Embryonic facial prominence (tissue), 1 donor: ENCODE results near the gene KIAA0753.

ENCODE experiments used
- DNase-seq: peaks from one replicate; pipeline ENCODE4 v3.0.0-alpha.2; 2016; ENCODE audit errors: extremely low spot score

KIAA0753 gene

DNA sequence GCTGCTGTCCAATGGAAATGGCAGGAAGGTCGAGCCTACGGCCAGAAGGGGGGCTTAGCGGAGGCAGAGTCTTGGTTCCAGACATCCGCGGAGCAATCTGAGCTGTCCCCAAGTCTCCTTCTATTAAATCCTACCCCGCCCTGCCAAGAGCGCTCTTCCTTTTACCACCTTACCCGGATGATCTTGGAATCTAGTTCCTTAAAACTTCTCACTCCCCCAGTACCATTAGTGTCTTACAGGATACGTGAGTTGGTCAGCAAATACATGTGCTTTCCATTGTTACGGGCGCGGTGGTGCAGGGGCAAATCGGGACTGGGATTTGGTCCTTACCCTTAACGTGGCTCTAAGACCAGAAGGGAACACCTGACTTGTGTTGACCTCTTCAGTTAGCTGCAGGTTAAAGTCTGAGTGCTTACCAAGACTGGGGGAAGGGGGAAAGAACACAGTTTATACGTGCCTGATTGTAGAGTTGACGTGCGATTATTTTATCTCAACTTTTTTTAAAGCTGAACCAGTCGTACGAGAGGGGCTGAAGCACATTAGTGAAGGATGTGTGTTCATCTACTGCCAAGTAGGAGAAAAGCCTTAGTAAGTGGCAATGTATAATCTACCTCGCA lies 844 bp upstream of the KIAA0753 start:
- no peak for DNase-seq

DNA sequence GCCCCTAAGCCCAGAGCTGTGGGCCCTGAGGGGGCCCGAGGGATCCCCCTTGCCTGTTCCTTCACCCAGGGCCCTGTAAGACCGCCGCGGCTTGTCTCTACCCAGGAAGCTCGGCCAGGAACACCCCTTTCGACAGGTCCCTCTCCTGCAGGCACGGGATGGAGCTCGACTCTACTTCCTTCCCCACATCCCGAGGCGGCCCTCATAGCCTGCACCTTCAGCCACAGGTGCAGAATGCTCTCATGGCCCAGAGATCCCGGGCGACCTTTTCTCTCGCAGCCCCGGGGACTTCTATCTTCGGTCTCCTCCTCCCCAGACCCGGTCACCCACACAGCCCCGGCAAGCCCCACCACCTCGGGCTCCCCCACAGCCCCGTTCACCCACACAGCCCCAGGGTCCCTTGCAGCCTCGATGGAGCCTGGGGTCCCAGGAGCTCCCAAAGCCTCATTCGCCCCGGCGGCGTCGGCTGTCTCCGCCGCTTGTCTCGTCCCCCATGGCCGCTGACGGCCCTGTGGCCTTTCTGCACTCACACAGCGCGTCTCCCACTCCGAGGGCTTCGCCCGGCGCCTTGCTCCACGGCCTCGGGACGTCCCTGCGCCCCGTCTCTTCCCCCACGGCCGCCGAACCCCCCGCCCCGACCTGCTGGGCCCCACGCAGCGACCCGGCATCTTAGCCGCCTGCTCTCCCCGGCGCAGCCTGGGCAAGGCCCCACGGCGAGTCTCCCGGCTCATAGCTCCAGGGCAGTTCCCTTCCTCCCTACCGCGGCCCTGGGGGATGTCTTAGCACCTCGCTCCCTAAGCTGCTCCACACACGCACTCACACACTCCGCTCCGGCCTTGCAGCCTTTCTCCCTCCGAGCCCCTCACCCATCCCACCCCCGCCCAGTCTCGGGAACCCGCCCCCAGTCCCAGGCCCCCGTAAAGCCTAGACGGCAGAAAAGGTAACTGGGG lies 650 bp downstream of the KIAA0753 start:
- no peak for DNase-seq

DNA sequence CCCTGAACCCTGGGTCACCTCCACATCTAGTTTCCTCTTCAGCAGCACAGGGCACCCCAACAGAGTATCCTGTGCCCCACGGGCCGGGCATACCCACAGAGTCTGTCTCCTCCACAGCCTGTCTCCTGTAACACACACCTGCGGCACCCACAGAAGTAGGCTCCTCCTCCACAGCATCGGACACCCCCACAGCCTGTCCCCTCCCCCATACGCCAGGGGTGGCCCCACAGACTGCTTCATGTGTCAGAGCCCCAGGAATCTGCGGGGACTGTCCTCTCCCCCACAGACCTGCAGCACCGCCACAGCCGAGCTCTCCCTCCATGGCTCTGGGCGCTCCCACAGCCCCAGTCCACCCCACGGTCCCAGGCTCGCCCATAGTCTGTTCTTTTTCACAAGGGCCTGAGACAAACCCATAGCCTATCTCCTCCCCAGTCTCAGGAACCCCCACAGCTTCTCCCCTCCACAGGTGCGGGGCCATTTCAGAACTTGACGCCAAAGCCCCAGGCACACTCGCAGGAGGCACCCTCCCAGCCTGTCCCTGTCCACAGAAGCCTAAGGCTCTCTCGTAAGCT lies 1.4 kb downstream of the KIAA0753 start:
- DNase-seq: no peak

DNA sequence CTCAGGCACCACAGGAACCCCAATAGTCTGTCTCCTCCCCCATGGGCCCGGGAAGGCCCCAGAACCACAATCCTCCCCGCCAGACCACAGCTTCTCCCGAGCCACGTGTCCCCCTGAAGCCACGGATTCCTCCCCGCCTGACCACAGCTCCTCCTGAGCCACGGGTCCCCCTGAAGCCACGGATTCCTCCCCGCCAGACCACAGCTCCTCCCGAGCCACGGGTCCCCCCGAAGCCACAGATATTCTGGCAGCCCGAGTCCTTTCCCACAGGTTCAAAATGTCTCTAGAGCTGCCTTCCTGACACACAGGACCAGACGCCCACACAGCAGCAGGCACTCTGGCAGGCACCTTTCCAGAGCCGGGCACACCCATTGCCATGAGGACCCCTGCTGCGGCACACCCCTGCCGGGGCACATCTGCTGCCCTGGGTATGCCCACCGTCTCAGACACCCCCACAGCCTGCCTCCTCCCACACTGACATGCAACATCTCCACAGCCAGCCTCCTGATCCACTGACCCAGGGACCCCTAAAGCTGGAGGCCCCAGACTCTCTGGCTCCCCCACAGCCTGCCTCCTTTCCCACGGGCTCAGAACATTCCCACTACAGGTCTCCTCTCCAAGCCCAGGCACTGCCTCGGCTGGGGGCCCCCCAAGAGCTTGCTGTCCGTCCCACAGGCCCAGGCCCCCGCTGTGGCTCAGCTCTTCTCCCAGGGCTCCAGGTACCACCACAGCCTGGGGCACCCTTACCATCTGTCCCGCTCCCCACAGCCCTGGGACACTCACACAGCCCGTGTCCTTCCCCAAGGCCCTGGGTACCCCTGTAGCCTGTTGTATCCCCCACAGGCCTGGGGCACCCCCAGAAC lies 2.2 kb downstream of the KIAA0753 start:
- DNase-seq: no peak

DNA sequence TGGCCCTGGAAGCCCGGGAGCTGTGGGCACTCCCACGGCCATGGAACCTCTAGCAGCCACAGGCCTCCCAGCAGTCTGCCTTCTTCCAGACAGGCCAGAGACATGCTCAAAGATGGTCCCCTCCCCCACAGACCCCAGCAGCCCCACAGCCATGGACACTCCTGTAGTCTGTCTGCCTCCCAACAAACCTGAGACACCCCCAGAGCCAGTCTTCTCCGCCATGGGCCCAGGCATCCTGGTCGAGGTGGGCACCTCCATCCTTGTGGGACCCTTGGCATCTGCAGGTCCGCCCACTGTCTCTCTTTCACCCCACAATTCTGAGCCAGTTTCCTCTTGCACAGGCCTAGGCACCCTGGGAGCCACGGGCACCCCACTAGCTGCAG lies 3.1 kb downstream of the KIAA0753 start:
- DNase-seq: no peak

DNA sequence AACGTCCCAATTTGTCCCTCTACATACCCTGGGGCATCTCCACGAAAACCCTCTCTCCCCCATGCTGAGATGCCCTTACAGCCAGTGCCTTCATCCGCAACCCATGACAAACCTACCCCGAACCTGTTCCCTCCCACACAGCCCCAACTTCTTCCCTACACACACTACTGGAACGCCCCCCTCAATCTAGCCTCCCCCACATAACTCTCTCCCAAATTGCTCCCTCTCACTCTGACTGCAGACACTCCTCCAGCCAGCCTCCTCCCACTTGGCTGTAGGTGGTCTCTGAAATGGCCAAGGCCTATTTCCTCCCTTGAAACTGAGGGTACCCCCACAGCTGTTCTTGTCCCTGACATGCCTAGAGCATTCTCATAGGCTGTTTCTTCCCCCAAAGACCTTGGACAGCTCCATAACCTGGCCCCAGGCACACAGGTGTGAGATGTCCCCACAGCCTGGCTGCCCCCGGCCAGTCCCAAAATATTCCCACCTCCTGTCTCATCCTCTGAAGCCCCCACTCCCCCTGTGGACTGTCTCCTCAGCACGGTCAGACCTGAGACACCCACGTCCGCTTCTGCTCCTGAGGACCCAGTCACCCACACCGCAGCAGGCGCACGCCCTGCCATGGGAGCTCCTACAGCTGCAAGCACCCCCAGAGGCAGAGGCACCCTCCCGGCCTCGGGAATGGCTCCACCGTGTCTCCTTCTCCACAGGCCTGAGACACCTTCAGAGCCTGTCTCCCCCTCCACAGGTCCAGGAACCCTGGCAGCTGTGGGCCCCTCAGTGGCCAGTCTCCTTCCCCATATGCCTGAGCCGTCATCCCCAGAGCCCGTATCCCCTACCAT lies 3.7 kb downstream of the KIAA0753 start:
- DNase-seq: no peak

DNA sequence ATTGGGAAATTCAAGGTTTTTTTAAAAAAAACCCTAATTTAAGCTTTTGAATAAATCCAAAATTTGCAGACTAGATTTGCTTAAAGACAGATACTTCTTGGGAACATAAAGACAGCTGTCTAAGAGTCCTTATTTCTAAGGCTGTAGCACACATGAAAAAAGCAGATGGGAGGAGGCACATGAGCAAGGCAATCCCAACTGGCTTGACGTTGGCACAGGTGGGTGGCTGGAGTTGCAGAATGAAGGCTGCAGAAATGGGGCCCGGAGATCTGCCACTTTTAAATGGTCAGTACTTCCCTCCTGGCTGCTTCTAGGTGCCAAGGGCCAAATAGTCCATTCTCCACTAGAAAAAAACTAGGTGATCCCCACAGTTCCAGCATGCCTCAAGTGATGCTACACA lies 4.4 kb downstream of the KIAA0753 start:
- DNase-seq: no peak

DNA sequence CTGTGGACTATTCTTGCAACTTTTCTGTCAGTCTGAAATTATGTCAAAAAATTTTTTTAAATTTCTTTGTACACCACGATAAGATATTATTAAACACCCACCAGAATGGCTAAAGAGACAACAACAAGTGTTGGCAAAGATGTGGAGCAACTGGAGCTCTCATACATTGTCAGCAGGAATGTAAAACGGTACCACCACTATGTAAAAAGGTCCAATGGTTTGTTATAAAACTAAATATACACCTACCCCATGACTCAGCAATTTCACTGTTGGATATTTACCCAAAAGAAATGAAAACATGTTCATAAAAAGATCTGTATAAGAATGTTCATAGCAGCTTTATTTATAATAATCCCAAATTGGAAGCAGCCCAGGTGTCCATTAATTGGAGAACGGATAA lies 7.2 kb downstream of the KIAA0753 start:
- no peak for DNase-seq

DNA sequence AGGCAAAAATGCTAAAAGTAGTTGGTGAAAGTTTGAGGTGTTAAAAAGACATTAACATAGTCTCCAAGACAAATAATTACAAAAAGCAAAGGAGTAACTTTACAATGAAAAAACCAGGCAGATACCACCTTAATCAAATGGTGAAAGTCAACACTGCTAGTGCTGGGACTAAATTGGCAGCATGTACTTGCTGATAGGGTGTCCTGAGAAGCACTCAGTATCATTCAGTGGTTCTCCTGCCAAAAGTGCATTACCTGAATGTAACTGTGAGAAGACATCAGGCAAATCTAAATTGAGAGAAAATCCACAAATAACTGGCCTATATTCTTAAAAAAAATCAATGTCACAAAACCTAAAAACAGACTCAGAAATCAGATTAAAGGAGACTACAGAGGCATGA lies 8.0 kb downstream of the KIAA0753 start:
- DNase-seq: no peak

DNA sequence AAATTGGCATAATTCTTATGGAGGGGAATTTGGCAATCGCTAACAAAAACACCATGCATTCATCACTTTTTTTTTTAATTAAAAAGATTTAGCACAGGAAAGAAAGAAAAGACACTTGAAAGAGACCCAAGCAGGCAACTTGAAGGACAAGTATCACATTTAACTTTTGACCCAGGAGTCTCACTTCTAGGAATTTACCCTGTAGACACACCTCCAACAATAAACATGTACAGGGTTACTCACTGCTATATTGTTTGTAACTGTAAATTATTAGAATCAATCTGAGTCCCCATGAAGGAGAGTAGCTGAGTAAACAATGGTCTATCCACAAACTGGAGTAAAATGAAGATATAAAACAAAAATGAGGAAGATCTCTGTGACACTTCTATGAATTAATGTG lies 10.1 kb downstream of the KIAA0753 start:
- no peak for DNase-seq

DNA sequence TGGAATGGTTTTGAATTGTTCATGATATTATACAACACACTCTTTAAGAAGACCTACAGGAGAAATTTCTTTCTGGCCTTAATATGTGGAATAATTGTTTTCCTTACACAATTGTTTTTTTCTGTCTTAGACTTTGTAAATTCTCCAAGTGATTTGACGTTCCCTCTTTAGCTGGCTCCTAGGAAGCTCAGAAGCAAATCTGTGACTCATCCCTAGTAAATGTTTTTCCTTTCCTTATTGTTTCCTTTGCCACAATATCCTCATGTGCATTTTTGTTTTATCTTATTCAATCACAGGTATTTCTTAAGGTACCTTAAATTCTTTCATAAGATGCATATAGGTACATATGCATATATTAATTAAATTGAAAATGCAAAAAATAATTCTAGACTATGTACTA lies 13.5 kb downstream of the KIAA0753 start:
- no peak for DNase-seq

DNA sequence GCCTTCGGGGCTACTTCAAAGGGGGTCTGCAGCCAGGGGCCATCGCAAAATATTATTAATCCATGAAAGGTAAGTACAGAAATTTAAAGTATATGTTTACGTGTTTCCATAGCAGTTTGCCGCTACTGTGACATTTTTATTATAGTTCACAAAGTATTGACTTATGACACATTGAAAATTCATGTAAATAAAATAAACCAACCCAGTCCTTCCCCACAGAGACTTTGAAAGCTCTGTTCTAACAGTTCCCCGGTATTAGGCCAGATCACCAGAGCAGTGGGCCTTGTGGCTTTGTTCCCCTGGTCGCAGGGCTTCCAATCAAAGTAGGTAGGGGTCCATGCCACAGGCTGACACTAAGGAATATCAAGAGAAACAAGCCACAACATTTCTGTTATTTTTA lies 13.9 kb downstream of the KIAA0753 start:
- no peak for DNase-seq

DNA sequence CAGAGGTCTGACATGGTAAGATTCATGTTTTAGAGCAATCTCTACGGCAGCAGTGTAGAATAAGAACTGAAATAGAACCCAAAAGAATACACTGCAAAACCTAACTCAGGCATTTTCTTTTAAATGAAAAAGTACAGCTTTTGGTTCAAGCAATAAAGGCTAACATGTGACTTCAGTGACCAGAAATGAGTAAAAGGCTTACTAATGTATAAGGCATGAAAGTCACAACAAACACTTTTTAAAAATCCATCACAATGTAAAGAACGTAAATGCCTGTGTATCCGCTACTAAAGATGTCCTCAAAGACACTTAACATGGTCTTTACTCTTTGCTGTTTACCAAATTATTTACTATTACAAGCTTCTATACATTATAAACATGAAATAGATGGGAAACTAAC lies 16.6 kb downstream of the KIAA0753 start:
- DNase-seq: no peak

DNA sequence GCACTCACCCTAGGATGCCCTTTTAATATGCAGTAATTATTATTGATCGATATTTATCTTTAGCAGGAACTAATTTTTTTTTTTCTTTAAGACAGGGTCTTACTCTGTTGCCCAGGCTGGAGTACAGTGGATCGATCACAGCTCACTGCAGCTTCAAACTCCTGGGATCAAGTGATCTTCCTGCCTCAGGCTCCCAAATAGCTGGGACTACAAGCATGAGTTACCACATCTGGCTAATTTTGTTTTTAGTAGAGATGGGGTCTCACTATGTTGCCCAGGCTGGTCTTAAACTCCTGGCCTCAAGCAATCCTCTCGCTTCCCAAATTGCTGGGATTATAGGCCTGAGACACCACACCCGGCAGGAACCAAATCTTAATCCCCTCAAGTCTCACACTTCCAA lies 29.3 kb downstream of the KIAA0753 start:
- no peak for DNase-seq

DNA sequence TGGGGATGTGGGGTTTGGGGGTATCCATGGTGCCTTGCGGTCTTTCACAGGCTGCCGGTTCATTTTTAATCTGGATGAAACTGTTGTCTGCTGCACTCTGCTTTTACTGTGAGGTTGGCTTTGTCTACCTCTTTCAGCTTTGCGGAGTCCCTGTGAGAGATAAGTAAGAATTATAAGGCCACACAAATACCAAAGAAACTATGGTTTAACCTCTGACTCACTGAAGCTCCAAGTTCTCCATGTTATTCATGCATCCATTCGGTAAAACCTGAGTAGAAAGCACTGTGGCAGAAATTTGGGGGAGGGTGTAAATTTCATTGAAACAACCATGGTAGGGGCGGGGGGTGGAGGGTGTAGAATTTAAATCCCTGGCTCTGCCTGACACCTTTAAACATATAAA lies 30.5 kb downstream of the KIAA0753 start:
- no peak for DNase-seq

DNA sequence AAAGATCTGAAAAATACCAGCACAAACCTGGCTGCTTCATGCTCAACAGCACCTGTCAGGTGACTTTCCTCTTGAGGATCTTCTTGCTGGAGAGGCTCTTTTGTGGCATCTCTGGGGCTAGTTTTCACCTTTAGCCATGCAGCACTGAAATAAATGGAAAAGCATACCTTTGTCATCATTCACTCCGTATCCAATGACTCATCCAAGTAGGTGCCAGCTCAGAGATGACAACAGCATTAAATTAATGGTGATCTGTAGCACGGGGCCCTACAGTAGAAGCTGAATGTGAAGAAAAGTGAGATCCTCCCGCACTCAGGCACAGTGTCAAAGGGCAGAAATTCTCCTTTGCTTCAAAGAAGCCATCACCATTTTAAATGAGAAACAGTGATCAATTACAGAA lies 32.2 kb downstream of the KIAA0753 start:
- no peak for DNase-seq

DNA sequence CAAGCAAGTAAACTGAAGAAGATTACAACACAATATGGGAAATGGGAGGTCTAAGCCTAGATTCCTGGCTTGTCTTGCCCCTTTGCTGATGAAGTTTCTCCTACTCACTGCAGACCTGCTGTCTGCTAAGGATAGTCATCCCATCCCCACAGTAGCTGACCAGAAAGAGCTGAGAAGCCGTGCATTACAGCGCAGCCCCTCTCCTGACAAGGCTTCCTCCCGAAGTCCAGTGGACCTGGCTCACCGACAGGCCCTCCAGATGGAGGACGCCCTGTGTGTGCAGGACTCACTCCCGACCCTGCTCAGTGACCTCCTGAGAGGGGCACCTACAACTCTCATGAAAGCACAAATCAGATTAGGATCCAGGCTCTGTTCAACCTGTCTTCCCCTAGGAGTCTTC lies 35.4 kb downstream of the KIAA0753 start:
- DNase-seq: no peak

DNA sequence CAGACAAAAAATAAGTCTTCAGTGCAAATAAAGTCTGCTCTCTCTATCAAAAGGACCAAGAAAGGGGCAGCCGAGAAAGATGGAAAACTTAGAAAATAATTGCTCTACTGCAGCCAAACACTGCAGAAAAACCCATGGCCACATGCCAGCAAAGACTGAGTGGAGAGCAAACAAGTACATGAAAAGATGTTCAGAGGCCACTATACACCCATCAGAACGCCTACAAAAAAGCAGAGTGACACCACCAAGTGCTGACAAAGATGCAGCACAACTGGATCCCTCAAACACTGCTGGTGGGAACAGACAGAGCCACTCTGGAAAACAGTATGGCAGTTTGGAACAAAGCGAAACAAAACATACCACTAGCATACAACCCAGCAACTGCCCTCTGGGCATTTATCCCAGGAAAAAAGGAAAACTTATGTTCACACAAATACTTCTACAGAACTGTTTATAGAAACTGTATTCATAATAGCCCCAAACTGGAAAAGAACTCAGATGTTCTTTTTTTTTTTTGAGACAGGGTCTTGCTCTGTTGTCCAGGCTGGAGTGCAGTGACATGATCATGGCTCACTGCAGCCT lies 36.7 kb downstream of the KIAA0753 start:
- no peak for DNase-seq

DNA sequence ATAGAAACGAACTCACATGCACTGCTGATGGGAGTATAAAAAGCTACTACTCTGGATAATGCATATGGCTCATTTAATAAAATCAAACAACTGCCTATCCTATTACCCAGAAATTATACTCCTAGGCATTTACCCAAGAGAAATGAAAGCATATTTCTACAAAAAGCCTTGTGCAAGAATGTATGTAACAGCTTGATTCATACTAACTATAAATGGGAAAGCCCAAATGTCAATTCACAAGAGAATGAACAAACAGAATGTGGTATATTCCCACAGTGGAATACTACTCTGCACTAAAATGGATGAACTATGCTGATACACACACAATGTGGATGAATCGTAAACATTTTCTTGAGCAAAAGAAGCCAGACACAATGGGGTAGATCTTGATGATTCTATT lies 38.4 kb downstream of the KIAA0753 start:
- DNase-seq: no peak

DNA sequence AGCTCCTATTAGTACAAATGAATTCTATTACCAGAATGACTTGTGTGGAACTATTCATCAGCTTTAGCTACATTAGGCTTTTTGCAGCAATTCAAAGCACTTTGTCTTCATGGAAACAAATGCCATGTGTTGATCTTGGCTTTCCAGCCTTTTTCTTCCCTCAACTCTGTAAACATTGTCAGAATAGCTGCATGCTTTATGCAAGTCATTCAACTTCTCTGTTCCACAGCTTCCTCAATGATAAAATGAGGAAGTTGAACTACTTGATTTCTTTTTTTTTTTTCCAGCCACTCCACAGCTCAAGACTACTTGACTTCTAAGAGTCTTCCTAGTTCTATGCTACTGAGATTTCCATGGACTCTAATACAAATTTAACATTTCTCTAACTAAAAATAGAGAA lies 41.1 kb downstream of the KIAA0753 start:
- no peak for DNase-seq

DNA sequence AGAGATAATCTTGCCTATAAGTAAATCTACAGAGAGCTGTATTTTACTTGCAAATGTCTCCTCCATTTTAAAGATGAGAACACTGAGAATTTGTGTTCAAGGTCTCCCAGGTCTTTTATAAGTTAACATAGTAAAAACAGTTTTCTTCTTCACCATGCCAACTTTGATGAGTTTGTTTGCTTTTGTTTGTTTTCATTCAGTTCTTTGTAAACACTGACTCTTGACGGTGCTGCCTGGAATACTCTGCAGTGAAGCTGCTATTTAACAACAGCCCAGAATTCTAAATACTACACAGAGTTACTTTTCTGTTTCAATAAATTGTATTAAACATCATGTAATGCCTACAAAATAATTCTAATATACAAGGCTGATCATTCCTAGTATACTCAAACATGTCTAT lies 42.8 kb downstream of the KIAA0753 start:
- no peak for DNase-seq
